HG03280 (cell line): ENCODE measurements around the gene HS3ST6.
"Not testable (repeated sequence)": the region's sequence is repeated elsewhere in the genome, so short reads cannot be mapped to it uniquely, and the experiment has no call there.

Experiments used
- ATAC-seq: cut with Tn5 transposase; IDR thresholded peaks from one replicate; pipeline ENCODE4 v1.9.1; 2021; ENCODE audit warnings: mild to moderate bottlenecking, moderate library complexity; ENCODE audit not compliant: unreplicated experiment

HS3ST6 gene

GRCh38 chr16:1918351-1919326 lies at the start of gene HS3ST6:
Gene HS3ST6 (minus strand): TSS chr16:1918415. CDS start chr16:1918323, 92 bp downstream.
- no peak for ATAC-seq

GRCh38 chr16:1966460-1966859 lies 48.2 kb upstream of the HS3ST6 start, which contains the start of gene RNF151:
Gene RNF151 (plus strand): TSS chr16:1966856. CDS start chr16:1966882, 26 bp downstream.
- no peak for ATAC-seq

- ATAC-seq, result no peak
Observed at GRCh38 chr16:1965396-1966001, 47.3 kb upstream of the HS3ST6 start.

GRCh38 chr16:1964506-1965395 lies 46.5 kb upstream of the HS3ST6 start, which contains the start of gene RPS2:
Gene RPS2 (minus strand): TSS chr16:1964826. CDS start chr16:1964625, 201 bp downstream.
- peak; percentile 88 for ATAC-seq

- peak; percentile 10 for ATAC-seq
Observed at GRCh38 chr16:1963806-1964505, 45.7 kb upstream of the HS3ST6 start.

GRCh38 chr16:1962161-1963153 lies 44.2 kb upstream of the HS3ST6 start:
- not testable (repeated sequence) for ATAC-seq

GRCh38 chr16:1961651-1962067 lies 43.4 kb upstream of the HS3ST6 start:
- no peak for ATAC-seq

GRCh38 chr16:1960665-1961630 lies 42.7 kb upstream of the HS3ST6 start:
- no peak for ATAC-seq

GRCh38 chr16:1959269-1960039 lies 41.2 kb upstream of the HS3ST6 start, which contains the start of gene NDUFB10:
Gene NDUFB10 (plus strand): TSS chr16:1959538. CDS start chr16:1959625, 87 bp downstream.
- ATAC-seq, result peak; percentile 81

- ATAC-seq, result no peak
Observed at GRCh38 chr16:1958715-1959268, 40.6 kb upstream of the HS3ST6 start.

GRCh38 chr16:1958143-1958491 lies 39.9 kb upstream of the HS3ST6 start:
- ATAC-seq, result not testable (repeated sequence)

- ATAC-seq, result not testable (repeated sequence)
Observed at GRCh38 chr16:1957434-1958142, 39.4 kb upstream of the HS3ST6 start.

- ATAC-seq, result no peak
Observed at GRCh38 chr16:1953734-1954133, 35.5 kb upstream of the HS3ST6 start.

- no peak for ATAC-seq
Observed at GRCh38 chr16:1950559-1950958, 32.3 kb upstream of the HS3ST6 start.

GRCh38 chr16:1950047-1950446 lies 31.8 kb upstream of the HS3ST6 start:
- no peak for ATAC-seq

- ATAC-seq, result no peak
Observed at GRCh38 chr16:1949507-1949906, 31.3 kb upstream of the HS3ST6 start.
